AG10803 (cell line): Measurements from ENCODE around the gene DIP2C.

Experiments
- DNase-seq: peaks from one replicate; pipeline ENCODE4 v3.0.0; 2010; ENCODE audit warnings: low read depth
- H3K4me3 ChIP-seq: 2 replicates; pipeline ENCODE4 v1.5.1; 2011; ENCODE audit warnings: mild to moderate bottlenecking, low read length, control low read depth
- TF ChIP-seq, protein P1 (sequence below): conservative IDR thresholded peaks from 2 replicates; pipeline ENCODE4 v1.5.1; 2011; ENCODE audit warnings: mild to moderate bottlenecking, low read length, control low read depth, inconsistent platforms

The DIP2C gene

GRCh38 chr10:687583-688311, 1.7 kb downstream of the DIP2C start:
- no peak for DNase-seq
- H3K4me3 ChIP-seq: peak overlapping the region; percentile 73
- TF ChIP-seq, protein P1, sequence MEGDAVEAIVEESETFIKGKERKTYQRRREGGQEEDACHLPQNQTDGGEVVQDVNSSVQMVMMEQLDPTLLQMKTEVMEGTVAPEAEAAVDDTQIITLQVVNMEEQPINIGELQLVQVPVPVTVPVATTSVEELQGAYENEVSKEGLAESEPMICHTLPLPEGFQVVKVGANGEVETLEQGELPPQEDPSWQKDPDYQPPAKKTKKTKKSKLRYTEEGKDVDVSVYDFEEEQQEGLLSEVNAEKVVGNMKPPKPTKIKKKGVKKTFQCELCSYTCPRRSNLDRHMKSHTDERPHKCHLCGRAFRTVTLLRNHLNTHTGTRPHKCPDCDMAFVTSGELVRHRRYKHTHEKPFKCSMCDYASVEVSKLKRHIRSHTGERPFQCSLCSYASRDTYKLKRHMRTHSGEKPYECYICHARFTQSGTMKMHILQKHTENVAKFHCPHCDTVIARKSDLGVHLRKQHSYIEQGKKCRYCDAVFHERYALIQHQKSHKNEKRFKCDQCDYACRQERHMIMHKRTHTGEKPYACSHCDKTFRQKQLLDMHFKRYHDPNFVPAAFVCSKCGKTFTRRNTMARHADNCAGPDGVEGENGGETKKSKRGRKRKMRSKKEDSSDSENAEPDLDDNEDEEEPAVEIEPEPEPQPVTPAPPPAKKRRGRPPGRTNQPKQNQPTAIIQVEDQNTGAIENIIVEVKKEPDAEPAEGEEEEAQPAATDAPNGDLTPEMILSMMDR: no peak; the same call in 1 of the 2 replicates

- TF ChIP-seq, protein P1: no peak
- no peak overlapping the region for H3K4me3 ChIP-seq
- no peak for DNase-seq
Measured at GRCh38 chr10:686155-686931, 3.1 kb downstream of the DIP2C start.

DNA sequence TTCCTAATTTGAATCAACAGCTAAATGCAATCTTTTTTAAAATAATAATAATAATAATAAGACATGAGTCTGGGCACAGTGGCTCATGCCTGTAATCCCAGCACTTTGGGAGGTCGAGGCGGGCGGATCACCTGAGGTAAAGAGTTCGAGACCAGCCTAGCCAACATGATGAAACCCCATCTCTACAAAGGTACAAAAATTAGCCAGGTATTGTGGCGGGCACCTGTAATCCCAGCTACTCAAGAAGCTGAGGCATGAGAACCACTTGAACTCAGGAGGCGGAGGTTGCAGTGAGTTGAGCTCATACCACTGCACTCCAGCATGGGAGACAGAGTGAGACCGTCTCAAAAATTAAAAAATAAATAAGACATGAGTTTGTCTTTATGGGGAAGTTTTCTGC, 3.9 kb downstream of the DIP2C start:
- H3K4me3 ChIP-seq: no peak overlapping the region
- TF ChIP-seq, protein P1: no peak

GRCh38 chr10:683448-684071, 5.9 kb downstream of the DIP2C start:
- DNase-seq: peak; percentile 91
- H3K4me3 ChIP-seq: peak overlapping the region; percentile 72
- TF ChIP-seq, protein P1: peak; percentile 24

More for the DNA sequence above, 3.9 kb downstream of the DIP2C start:
- no peak for DNase-seq

GRCh38 chr10:682931-683447, 6.5 kb downstream of the DIP2C start:
- DNase-seq: no peak
- TF ChIP-seq, protein P1: no peak
- peak overlapping the region; percentile 72 for H3K4me3 ChIP-seq

DNA sequence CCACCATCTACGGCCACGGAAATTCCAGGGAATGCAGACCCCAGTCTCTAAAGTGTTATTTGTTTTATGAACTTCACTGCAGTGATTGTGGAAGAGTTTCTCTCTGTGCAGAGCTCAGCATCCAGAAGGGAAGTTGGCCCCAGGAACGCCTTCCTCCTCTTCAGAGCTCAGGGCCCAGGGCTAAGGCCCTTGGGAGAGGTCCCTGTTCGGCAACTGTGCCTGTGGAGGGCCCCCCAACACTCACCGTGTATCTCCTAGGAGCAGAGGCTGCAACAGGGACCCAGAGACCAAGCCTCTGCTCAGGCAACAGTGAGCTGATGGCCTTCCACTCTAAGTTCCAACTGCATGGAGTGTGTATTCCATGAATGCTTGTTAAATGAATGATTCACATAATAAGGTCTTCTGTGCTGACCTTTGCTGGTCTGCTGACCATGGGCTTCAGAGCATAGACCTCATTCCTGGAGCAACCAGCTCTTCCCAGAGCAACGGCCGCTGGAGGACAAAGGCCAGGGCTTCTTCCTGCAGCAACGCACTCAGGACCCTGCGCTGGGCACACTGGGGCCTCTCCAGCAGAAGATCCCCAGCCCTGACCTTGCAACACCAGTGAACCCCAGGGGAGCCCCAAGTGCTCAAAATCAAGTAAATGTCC, 7.7 kb downstream of the DIP2C start:
- no peak for DNase-seq
- H3K4me3 ChIP-seq: no peak overlapping the region
- TF ChIP-seq, protein P1: no peak
